RPMI8226 (cell line): ENCODE data around the gene PAX9.
"Not testable (repeated sequence)": the region's sequence is repeated elsewhere in the genome, so short reads cannot be mapped to it uniquely, and the experiment has no call there.

Source experiments
- DNase-seq: peaks from one replicate; pipeline ENCODE4 v3.0.0-alpha.2; 2015

Gene PAX9

GRCh38 chr14:36676236-36676635 is 14.6 kb downstream of the PAX9 start:
- DNase-seq, result no peak

GRCh38 chr14:36682338-36682737 is 20.7 kb downstream of the PAX9 start:
- DNase-seq, result no peak

- no peak for DNase-seq
Observed at GRCh38 chr14:36683083-36683724, 21.5 kb downstream of the PAX9 start.

GRCh38 chr14:36684946-36685345 is 23.3 kb downstream of the PAX9 start:
- no peak for DNase-seq

GRCh38 chr14:36690311-36691040 is 28.8 kb downstream of the PAX9 start:
- no peak for DNase-seq

GRCh38 chr14:36699420-36699819 is 37.8 kb downstream of the PAX9 start:
- DNase-seq, result not testable (repeated sequence)

- no peak for DNase-seq
Observed at GRCh38 chr14:36700651-36701050, 39.0 kb downstream of the PAX9 start.

GRCh38 chr14:36701132-36701531 is 39.5 kb downstream of the PAX9 start:
- DNase-seq, result no peak

- DNase-seq, result no peak
Observed at GRCh38 chr14:36702474-36702873, 40.8 kb downstream of the PAX9 start.

GRCh38 chr14:36707570-36707969 is 45.9 kb downstream of the PAX9 start:
- no peak for DNase-seq

- DNase-seq, result no peak
Observed at GRCh38 chr14:36713960-36714703, 52.5 kb downstream of the PAX9 start.

GRCh38 chr14:36716614-36717184 is 55.0 kb downstream of the PAX9 start:
- DNase-seq, result no peak

GRCh38 chr14:36717363-36717762 is 55.7 kb downstream of the PAX9 start:
- DNase-seq, result no peak

- no peak for DNase-seq
Observed at GRCh38 chr14:36718216-36718615, 56.6 kb downstream of the PAX9 start.

- DNase-seq, result no peak
Observed at GRCh38 chr14:36719823-36720222, 58.2 kb downstream of the PAX9 start.

GRCh38 chr14:36720657-36721056 is 59.0 kb downstream of the PAX9 start:
- no peak for DNase-seq

- DNase-seq, result no peak
Observed at GRCh38 chr14:36721877-36722276, 60.2 kb downstream of the PAX9 start.

- DNase-seq, result no peak
Observed at GRCh38 chr14:36723530-36723929, 61.9 kb downstream of the PAX9 start.

GRCh38 chr14:36724162-36724561 is 62.5 kb downstream of the PAX9 start:
- DNase-seq, result no peak

GRCh38 chr14:36726128-36726527 is 64.5 kb downstream of the PAX9 start:
- DNase-seq, result no peak
